ENCODE results near the gene GSAP.
"Not testable (repeated sequence)": the region's sequence is repeated elsewhere in the genome, so short reads cannot be mapped to it uniquely, and the experiment has no call there.

The GSAP gene

GRCh38 chr7:77321300-77321699 lies 94.8 kb downstream of the GSAP start:
- no peak for DNase-seq

- DNase-seq, result no peak
Measured at GRCh38 chr7:77320714-77321113, 95.4 kb downstream of the GSAP start.

GRCh38 chr7:77320137-77320536 lies 96.0 kb downstream of the GSAP start:
- DNase-seq, result no peak

GRCh38 chr7:77318019-77318418 lies 98.1 kb downstream of the GSAP start:
- DNase-seq, result no peak

DNA sequence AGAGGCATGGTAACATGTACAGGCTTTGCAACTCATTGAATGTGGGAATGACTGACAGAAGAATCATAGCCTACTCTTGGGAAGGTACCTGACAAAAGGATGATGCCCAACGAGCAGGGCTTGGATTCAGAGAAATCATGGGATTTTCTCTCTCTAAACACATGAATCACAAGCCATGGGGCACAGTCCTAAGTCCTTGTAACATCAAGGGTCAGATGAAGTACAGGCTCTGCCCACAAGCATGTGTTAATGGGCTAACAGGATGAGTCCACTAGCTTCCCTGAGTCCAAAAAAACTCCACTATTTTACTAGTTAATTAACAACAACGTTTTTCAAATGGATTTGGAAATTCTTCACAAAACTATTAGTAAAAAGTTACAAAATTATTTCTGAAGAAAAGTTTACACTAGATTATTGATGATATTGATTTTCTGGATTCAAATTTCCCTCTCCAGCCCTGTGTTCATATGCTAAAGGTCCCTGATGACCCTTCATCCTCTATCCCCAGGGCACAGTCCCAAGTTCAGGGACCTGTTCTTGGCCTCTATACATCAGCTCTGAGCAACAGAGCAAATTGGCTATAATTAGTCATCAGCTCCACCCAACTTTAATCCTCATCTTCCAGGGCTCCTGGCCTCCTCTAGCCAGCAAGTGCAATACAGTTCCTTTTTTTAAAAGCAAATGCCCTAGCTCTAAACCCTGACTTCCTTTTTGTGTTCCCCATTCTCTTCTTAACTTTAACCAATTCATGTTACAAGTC lies 99.8 kb downstream of the GSAP start:
- no peak for DNase-seq

DNA sequence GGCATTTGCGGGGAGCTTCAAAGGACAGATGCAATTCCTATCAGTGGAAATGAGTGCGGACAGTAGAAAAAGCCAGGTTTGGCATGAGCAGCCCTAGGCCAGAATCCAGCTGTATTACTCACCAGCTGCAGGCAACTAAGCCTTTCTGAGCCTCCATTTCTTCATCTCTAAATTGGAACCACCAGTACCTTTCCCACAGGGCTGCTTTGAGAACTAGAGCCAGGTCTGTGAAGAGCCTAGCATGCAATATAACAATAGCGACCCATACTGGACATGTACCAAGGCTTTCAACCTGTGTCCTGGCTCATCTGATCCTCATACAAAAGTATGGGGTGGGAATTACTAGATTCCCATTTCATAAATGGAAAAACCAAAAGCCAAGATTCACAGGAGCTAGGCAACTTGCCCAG lies 101.0 kb downstream of the GSAP start:
- no peak for DNase-seq

- no peak for DNase-seq
Measured at GRCh38 chr7:77313876-77314480, 102.2 kb downstream of the GSAP start.

DNA sequence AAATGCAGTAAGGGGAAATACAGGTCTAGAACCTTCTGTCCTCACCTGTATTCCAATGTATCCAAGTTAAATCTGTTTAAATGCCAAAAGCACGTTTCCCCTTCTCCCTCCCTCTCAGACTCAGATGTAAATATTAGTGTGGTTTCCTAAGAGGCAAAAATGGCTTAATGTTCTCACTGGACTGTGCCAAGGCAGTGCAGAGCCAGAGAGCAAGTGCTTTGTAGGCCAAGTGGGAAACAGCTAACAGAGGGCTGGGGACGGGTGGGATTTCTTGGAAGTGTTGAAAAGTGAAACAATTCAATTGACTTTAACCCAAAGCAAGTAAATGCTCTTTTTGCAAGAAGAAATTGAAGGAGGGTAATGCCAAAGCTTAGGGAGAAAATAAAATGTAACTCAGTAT lies 103.1 kb downstream of the GSAP start:
- DNase-seq, result no peak

DNA sequence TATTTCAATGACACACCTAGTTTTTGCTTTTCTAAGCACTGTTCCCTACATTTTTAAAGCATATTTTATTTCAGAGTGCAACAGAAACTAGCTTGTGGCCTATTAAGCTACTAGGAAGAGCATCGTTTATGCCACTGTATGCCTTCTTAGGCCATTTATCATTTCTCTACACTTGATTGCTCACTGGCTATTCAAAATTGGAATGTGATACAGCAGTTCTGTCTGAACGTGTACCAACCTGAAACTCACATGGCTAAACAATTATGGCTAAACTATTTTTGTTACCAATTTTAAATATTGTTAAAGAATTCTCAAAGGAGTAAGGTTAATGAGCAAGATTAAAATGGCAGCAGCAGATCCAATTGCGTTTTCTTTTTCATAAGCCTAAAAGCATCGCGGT lies 105.2 kb downstream of the GSAP start:
- no peak for DNase-seq

GRCh38 chr7:77309714-77310220 lies 106.4 kb downstream of the GSAP start:
- DNase-seq, result no peak

GRCh38 chr7:77308792-77309191 lies 107.4 kb downstream of the GSAP start:
- DNase-seq, result no peak

DNA sequence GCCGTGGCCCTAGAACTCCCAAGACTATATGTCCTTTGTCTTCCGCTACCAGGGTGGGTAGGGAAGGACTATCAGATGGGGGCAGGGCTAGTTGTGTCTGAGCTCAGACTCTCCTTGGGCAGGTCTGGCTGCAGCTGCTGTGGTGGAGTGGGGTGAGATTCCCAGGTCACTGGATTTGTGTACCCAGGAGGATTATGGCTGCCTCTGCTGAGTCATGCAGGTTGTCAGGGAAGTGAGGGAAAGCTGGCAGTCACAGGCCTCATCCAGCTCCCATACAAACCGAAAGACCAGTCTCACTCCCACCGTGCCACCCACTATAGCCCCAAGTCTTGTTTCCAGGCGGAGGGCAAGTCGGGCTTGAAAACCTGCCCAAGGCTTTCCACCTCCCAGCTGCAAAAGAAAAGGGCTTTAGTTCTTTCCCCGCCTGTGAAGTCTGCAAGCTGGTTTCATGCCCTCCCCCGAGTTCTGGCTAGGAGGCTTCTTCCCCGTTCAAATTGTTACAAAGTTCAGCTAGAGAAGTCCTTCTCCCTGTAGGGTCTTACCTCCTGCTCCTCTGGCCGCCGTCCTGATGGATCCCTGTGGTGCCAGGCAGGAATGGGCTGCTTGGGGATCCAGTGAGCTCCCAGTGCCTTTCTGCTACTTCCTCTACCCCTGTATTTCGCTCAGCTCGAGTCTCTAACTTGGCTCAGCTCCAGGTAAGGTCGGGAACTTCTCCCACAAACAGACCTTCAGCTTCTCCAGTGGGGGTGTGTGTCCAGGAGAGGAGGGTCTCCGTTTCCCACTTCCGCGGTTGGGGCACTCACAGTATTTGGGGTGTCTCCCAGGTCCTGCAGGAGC lies 109.7 kb downstream of the GSAP start:
- DNase-seq, result no peak

GRCh38 chr7:77295549-77295948 lies 120.6 kb downstream of the GSAP start:
- DNase-seq, result no peak

DNA sequence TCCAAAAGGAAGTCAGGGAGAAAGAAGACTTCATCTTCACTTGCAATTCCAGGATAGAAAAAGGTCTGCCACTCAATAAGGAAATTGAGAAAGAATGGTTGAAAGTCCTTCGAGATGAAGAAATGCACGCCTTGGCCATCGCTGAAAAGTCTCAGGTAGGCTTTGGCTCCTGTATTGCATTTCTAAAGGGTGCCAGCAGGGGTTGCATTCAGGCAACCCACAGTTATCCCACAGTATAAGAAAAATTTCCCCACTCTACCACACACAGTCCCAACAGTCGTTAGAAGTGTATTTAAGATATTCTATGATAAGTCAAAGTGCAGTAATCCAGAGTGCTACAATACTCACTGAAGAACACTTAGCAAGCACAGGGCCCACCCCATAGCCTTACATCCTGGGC lies 123.1 kb downstream of the GSAP start:
- no peak for DNase-seq

DNA sequence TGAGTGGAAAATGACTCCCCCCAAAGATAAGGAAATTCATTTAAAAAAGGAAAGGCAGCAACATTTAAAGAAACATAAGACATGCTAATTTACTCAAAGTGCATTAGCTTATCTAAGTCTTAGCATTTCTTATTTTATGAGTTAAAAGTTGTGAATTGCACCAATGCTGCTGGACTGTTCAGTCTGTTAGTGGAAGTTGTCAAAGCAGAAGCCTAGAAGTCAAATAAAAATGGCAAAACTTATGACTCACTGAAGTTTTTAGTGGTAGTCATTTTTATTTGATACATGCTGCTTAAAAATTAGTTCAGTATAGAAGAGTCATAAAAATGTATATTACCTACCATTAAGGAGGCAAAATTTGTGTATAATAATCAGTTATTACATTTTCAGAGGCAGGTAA lies 125.7 kb downstream of the GSAP start:
- DNase-seq, result no peak

- DNase-seq, result no peak
Measured at GRCh38 chr7:77289387-77289786, 126.8 kb downstream of the GSAP start.

GRCh38 chr7:77288676-77289320 lies 127.4 kb downstream of the GSAP start:
- no peak for DNase-seq

- no peak for DNase-seq
Measured at GRCh38 chr7:77284616-77285015, 131.5 kb downstream of the GSAP start.

DNA sequence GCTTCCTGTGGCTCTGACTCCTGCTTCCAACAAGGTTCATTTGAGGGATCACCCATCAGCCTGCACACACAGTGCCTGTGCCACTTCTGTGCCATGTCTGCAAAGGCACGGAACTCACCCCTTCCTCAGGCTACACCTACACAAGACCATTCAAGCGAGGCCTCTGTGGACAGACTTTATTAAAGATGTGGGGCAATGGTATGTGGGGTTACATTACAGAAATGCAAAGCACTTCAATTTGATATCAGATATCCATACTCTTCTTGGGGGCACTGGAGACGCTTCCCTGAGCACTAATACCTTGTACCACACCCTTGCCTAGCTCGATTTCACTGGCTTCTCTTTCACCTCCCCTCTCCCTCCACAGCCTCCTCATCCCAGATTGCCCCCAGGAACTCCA lies 132.1 kb downstream of the GSAP start:
- no peak for DNase-seq

DNA sequence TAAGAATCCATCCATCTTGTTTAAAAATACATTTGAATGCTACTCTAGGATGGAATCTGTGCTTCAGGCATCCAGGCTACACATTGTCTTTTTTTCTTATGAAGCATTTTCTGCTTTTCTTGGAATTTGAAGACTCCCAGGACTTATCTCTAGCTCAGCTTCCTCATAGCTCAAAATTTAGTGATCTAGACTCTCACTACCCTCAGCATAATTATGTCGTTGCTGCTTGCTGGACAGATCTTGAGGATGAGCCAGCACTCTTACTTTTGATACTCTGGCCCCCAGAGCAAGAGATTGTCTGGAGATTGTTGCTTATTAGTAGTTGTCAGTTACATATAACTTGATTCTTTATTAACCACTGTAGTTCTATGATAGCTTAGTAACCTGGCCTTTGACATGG lies 133.3 kb downstream of the GSAP start:
- DNase-seq, result no peak

DNA sequence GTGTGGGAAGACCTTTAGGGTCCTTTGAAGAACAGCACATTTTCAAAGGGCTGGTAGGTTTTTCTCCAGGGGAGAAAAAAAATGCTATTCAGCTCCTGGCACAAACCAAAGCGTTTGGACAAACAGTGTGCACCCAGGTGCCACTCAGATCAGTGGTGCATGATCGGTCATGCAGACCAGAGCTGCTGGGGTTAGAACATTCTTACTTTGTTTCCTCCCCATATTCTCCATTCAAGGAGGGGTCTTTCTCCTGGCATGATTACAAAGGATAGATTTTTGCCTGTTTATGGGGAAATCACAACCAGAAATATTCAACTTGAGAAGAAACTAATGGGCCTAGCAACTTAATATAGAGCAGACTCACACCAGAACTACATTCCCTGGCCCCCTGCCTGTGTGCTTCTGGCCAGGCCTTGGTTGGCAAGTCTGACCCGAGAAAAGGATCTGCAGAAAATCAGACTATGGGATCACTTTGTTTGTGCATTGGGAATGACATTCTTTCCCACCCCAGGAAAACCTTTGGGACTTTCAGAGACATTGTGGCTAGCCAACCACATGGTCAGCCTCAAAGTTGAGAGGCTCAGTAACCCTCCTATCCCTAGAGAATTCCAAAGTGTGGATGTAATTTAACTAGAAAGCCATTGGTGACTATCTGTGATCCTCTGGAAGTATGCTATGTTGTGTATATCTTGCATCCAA lies 134.2 kb downstream of the GSAP start:
- DNase-seq, result no peak

DNA sequence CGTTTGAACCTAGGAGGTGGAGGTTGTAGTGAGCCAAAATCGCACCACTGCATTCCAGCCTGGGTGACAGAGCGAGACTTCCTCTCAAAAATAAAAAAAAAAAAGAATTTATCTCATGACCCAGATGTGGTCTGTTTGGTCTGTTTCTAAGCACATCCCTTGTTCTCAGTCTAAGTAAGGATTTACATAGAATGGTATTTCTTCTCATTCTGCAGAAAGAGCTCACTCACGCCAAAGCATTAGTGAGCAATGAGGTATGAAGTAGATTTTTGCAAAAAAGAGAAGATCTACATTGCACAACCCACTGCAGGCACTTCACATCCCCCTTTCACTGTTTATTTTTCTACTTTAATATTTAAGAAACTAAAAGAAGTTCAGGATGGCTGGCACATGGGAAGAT lies 140.0 kb downstream of the GSAP start:
- no peak for DNase-seq

- not testable (repeated sequence) for DNase-seq
Measured at GRCh38 chr7:77275663-77276062, 140.5 kb downstream of the GSAP start.
